GM23338 (cell line): Measurements from ENCODE around the gene CAAP1. TPM values are rescaled to one million over a fixed set of nuclear protein-coding genes. Genes with fewer than 3 reads are reported as not detected.

Experiments
- ATAC-seq: fragments of 200-7000 bp; cut with Tn5 transposase; 3 replicates; pipeline ENCODE4 v1.9.1; 2020
- DNase-seq: peaks from one replicate; pipeline ENCODE4 v3.0.0-alpha.2; 2015; ENCODE audit warnings: low spot score
- H2AFZ ChIP-seq: fragments of 200-600 bp; sonication (generic); 2 replicates; pipeline ENCODE4 v1.8.0; 2016; ENCODE audit warnings: antibody characterized with exemption, mild to moderate bottlenecking, moderate library complexity
- H3F3A ChIP-seq: fragments of 200-600 bp; sonication (generic); replicated peaks from 2 replicates; pipeline ENCODE4 v1.8.0; 2017; ENCODE audit warnings: antibody characterized with exemption, mixed run types, low read depth
- H3K27ac ChIP-seq: fragments of 200-600 bp; sonication (generic); 2 replicates; pipeline ENCODE4 v1.6.1; 2016; ENCODE audit warnings: low read depth
- H3K27me3 ChIP-seq: fragments of 200-600 bp; sonication (generic); 2 replicates; pipeline ENCODE4 v1.8.0; 2016; ENCODE audit warnings: mild to moderate bottlenecking, mixed run types, moderate library complexity; ENCODE audit not compliant: insufficient read depth
- H3K36me3 ChIP-seq: fragments of 200-600 bp; sonication (generic); 2 replicates; pipeline ENCODE4 v1.8.0; 2016; ENCODE audit warnings: mild to moderate bottlenecking; ENCODE audit not compliant: insufficient read depth
- H3K4me1 ChIP-seq: fragments of 200-600 bp; sonication (generic); 2 replicates; pipeline ENCODE4 v1.8.0; 2016; ENCODE audit warnings: mild to moderate bottlenecking, moderate library complexity; ENCODE audit not compliant: insufficient read depth
- H3K4me2 ChIP-seq: fragments of 200-600 bp; sonication (generic); 2 replicates; pipeline ENCODE4 v1.7.1; 2017; ENCODE audit warnings: mixed run types
- H3K4me3 ChIP-seq: fragments of 200-600 bp; sonication (generic); 2 replicates; pipeline ENCODE4 v1.6.1; 2016; ENCODE audit warnings: mixed run types
- H3K79me2 ChIP-seq: fragments of 200-600 bp; sonication (generic); replicated peaks from 2 replicates; pipeline ENCODE4 v1.8.0; 2017; ENCODE audit warnings: mild to moderate bottlenecking; ENCODE audit not compliant: insufficient read depth
- H3K9me2 ChIP-seq: fragments of 200-600 bp; sonication (generic); 2 replicates; pipeline ENCODE4 v1.8.0; 2017; ENCODE audit not compliant: insufficient read depth
- H4K20me1 ChIP-seq: fragments of 200-600 bp; sonication (generic); replicated peaks from 2 replicates; pipeline ENCODE4 v1.8.0; 2017; ENCODE audit warnings: mild to moderate bottlenecking; ENCODE audit not compliant: insufficient read depth
- H3K27ac Mint-ChIP-seq: 2 replicates; pipeline ENCODE4 v1.8.0; 2020; ENCODE audit warnings: inconsistent platforms, mild to moderate bottlenecking, moderate library complexity, mixed read lengths
- H3K27me3 Mint-ChIP-seq: 3 replicates; pipeline ENCODE4 v1.8.0; 2022; ENCODE audit warnings: low read depth, mild to moderate bottlenecking, moderate library complexity, mixed read lengths, inconsistent platforms; ENCODE audit not compliant: insufficient read depth, poor library complexity
- H3K36me3 Mint-ChIP-seq: 3 replicates; pipeline ENCODE4 v1.8.0; 2021; ENCODE audit warnings: low read depth, mild to moderate bottlenecking, inconsistent platforms, moderate library complexity, mixed read lengths
- H3K4me1 Mint-ChIP-seq: 3 replicates; pipeline ENCODE4 v1.8.0; 2020; ENCODE audit warnings: mild to moderate bottlenecking, inconsistent platforms, mixed read lengths
- H3K4me3 Mint-ChIP-seq: 3 replicates; pipeline ENCODE4 v1.8.0; 2021; ENCODE audit warnings: moderate library complexity, mild to moderate bottlenecking, inconsistent platforms, mixed read lengths
- H3K9me3 Mint-ChIP-seq: 3 replicates; pipeline ENCODE4 v1.8.0; 2020; ENCODE audit warnings: moderate library complexity, mild to moderate bottlenecking, inconsistent platforms, mixed read lengths
- CREB1 ChIP-seq: fragments of 250-450 bp; sonication (Bioruptor Pico); IDR thresholded peaks from 2 replicates; pipeline ENCODE4 v1.5.0; 2020; ENCODE audit warnings: low read depth, mild to moderate bottlenecking, moderate library complexity
- CTCF ChIP-seq, 2 experiments: fragments of 200-600 bp in 1 of 2; sonication (generic) in 1 of 2; conservative IDR thresholded peaks; 2 replicates each; pipeline versions ENCODE4 v1.5.1 to v1.6.1; 2016 to 2017; ENCODE audit warnings: antibody characterized with exemption in 2 of 2, low read depth in 2 of 2, mild to moderate bottlenecking in 2 of 2, moderate library complexity in 1 of 2
- EZH2 ChIP-seq: fragments of 200-600 bp; sonication (generic); IDR thresholded peaks from one replicate; pipeline ENCODE4 v1.8.0; 2017; ENCODE audit warnings: antibody characterized with exemption, mild to moderate bottlenecking, low read depth; ENCODE audit not compliant: unreplicated experiment
- EZH2phosphoT487 ChIP-seq: fragments of 200-600 bp; sonication (generic); IDR thresholded peaks from one replicate; pipeline ENCODE4 v1.8.1; 2018; ENCODE audit warnings: antibody characterized with exemption; ENCODE audit not compliant: unreplicated experiment
- NANOG ChIP-seq: IDR thresholded peaks from 2 replicates; pipeline ENCODE4 v1.6.1; 2016; ENCODE audit warnings: antibody characterized with exemption, borderline replicate concordance
- POLR2AphosphoS5 ChIP-seq: IDR thresholded peaks from 2 replicates; pipeline ENCODE4 v1.6.1; 2016; ENCODE audit warnings: antibody characterized with exemption, low read depth
- REST ChIP-seq: IDR thresholded peaks from one replicate; pipeline ENCODE4 v1.6.1; 2018; ENCODE audit warnings: antibody characterized with exemption; ENCODE audit not compliant: unreplicated experiment
- STAT1 ChIP-seq: IDR thresholded peaks from one replicate; pipeline ENCODE4 v1.6.1; 2016; ENCODE audit warnings: antibody characterized with exemption; ENCODE audit not compliant: unreplicated experiment
- ZNF114 ChIP-seq: fragments of 250-450 bp; sonication (Bioruptor Pico); IDR thresholded peaks from 2 replicates; pipeline ENCODE4 v1.5.0; 2020; ENCODE audit warnings: mild to moderate bottlenecking, moderate library complexity
- ZNF331 ChIP-seq: fragments of 250-450 bp; sonication (Bioruptor Pico); IDR thresholded peaks from 2 replicates; pipeline ENCODE4 v1.5.0; 2020; ENCODE audit warnings: low read depth, mild to moderate bottlenecking, moderate library complexity
- polyA plus RNA-seq: library from polyadenylated mRNA; unstranded; fragments of >200 nt; fragmentation: Nextera tagmentation; extraction: Ambion mirVana; gene quantifications from 2 replicates; pipeline ENCODE4 v1.2.1, GENCODE V29; 2016
- total RNA-seq: library from RNA; depleted of rRNA; stranded (reverse); fragments of >200 nt; shearing (Covaris generic); gene quantifications from 2 replicates; pipeline ENCODE4 v1.2.3, GENCODE V29; 2014
- TF ChIP-seq, protein P1 (sequence below): fragments of 250-450 bp; sonication (Bioruptor Pico); IDR thresholded peaks from 2 replicates; pipeline ENCODE4 v1.5.0; 2020; ENCODE audit warnings: mild to moderate bottlenecking, moderate library complexity
- TF ChIP-seq, protein P2 (sequence below): IDR thresholded peaks from 2 replicates; pipeline ENCODE4 v1.6.1; 2016; ENCODE audit warnings: antibody characterized with exemption

Gene CAAP1
- total and polyA plus RNA-seq, 2 experiments from 2014 or later: 47.9 to 59.7 TPM

DNA sequence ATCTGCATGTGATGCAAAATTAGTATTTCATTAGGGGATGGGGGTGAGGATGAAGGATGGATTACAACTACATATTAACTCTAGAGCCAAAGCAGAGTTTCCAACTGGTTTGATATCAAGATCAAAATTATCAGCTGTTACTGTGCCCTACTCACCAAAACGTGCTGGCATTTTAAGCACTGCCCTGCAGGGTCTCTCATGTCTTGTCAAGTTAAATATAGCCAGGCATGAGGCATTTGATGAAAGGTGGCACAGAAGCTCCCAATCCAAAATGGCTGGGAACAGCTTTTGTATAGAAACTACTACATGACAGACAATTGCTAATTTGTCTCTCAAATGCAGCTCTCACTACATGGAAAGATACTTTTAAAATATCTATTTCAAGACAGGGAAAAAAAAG, 27.1 kb upstream of the CAAP1 start:
- ATAC-seq (no peak), DNase-seq (no peak)
- peaks cover 75% of the 10 kb centered on the region for H3K36me3 Mint-ChIP-seq
- Histone ChIP-seq H2AFZ (no peak overlapping the region), H3K27me3 (no peaks in the 10 kb centered on the region), H3F3A (no peaks in the 10 kb centered on the region), H3K4me1 (no peaks in the 10 kb centered on the region), H3K27ac (no peak overlapping the region), H3K36me3 (peaks cover 51% of the 10 kb centered on the region), H3K79me2 (no peaks in the 10 kb centered on the region), H3K4me3 (no peak overlapping the region), H3K9me2 (no peaks in the 10 kb centered on the region), H4K20me1 (peaks cover 5% of the 10 kb centered on the region), H3K4me2 (no peak overlapping the region)
- no peaks in the 10 kb centered on the region for H3K27me3 Mint-ChIP-seq
- no peaks in the 10 kb centered on the region for H3K9me3 Mint-ChIP-seq
- H3K27ac Mint-ChIP-seq: no peak overlapping the region
- no peaks in the 10 kb centered on the region for H3K4me1 Mint-ChIP-seq
- TF ChIP-seq, protein P1, sequence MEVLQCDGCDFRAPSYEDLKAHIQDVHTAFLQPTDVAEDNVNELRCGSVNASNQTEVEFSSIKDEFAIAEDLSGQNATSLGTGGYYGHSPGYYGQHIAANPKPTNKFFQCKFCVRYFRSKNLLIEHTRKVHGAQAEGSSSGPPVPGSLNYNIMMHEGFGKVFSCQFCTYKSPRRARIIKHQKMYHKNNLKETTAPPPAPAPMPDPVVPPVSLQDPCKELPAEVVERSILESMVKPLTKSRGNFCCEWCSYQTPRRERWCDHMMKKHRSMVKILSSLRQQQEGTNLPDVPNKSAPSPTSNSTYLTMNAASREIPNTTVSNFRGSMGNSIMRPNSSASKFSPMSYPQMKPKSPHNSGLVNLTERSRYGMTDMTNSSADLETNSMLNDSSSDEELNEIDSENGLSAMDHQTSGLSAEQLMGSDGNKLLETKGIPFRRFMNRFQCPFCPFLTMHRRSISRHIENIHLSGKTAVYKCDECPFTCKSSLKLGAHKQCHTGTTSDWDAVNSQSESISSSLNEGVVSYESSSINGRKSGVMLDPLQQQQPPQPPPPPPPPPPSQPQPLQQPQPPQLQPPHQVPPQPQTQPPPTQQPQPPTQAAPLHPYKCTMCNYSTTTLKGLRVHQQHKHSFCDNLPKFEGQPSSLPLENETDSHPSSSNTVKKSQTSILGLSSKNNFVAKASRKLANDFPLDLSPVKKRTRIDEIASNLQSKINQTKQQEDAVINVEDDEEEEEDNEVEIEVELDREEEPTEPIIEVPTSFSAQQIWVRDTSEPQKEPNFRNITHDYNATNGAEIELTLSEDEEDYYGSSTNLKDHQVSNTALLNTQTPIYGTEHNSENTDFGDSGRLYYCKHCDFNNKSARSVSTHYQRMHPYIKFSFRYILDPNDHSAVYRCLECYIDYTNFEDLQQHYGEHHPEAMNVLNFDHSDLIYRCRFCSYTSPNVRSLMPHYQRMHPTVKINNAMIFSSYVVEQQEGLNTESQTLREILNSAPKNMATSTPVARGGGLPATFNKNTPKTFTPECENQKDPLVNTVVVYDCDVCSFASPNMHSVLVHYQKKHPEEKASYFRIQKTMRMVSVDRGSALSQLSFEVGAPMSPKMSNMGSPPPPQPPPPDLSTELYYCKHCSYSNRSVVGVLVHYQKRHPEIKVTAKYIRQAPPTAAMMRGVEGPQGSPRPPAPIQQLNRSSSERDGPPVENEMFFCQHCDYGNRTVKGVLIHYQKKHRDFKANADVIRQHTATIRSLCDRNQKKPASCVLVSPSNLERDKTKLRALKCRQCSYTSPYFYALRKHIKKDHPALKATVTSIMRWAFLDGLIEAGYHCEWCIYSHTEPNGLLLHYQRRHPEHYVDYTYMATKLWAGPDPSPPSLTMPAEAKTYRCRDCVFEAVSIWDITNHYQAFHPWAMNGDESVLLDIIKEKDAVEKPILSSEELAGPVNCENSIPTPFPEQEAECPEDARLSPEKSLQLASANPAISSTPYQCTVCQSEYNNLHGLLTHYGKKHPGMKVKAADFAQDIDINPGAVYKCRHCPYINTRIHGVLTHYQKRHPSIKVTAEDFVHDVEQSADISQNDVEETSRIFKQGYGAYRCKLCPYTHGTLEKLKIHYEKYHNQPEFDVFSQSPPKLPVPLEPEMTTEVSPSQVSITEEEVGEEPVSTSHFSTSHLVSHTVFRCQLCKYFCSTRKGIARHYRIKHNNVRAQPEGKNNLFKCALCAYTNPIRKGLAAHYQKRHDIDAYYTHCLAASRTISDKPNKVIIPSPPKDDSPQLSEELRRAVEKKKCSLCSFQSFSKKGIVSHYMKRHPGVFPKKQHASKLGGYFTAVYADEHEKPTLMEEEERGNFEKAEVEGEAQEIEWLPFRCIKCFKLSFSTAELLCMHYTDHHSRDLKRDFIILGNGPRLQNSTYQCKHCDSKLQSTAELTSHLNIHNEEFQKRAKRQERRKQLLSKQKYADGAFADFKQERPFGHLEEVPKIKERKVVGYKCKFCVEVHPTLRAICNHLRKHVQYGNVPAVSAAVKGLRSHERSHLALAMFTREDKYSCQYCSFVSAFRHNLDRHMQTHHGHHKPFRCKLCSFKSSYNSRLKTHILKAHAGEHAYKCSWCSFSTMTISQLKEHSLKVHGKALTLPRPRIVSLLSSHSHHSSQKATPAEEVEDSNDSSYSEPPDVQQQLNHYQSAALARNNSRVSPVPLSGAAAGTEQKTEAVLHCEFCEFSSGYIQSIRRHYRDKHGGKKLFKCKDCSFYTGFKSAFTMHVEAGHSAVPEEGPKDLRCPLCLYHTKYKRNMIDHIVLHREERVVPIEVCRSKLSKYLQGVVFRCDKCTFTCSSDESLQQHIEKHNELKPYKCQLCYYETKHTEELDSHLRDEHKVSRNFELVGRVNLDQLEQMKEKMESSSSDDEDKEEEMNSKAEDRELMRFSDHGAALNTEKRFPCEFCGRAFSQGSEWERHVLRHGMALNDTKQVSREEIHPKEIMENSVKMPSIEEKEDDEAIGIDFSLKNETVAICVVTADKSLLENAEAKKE (CRISPR knock-in tag): no peak
- TF ChIP-seq ZNF331 (CRISPR knock-in tag): no peak
- TF ChIP-seq POLR2AphosphoS5: no peak
- TF ChIP-seq NANOG: no peak
- no peak for TF ChIP-seq STAT1
- no peak for TF ChIP-seq EZH2phosphoT487
- TF ChIP-seq, protein P2, sequence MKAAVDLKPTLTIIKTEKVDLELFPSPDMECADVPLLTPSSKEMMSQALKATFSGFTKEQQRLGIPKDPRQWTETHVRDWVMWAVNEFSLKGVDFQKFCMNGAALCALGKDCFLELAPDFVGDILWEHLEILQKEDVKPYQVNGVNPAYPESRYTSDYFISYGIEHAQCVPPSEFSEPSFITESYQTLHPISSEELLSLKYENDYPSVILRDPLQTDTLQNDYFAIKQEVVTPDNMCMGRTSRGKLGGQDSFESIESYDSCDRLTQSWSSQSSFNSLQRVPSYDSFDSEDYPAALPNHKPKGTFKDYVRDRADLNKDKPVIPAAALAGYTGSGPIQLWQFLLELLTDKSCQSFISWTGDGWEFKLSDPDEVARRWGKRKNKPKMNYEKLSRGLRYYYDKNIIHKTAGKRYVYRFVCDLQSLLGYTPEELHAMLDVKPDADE: no peak
- TF ChIP-seq EZH2: no peak
- no peak for TF ChIP-seq CREB1
- no peak for TF ChIP-seq CTCF (conservative IDR thresholded peaks at IDR 0.05; ENCODE audit: low read depth in 2 of 2)
- no peak for TF ChIP-seq REST
- TF ChIP-seq ZNF114 (CRISPR knock-in tag): no peak
- H3K4me3 Mint-ChIP-seq: no peak overlapping the region
